HG03460 (cell line): ENCODE measurements around the gene SSTR5.
"Not testable (repeated sequence)": the region's sequence is repeated elsewhere in the genome, so short reads cannot be mapped to it uniquely, and the experiment has no call there.

ENCODE experiments used
- ATAC-seq: cut with Tn5 transposase; IDR thresholded peaks from one replicate; pipeline ENCODE4 v1.9.1; 2021; ENCODE audit not compliant: unreplicated experiment

The SSTR5 gene

DNA sequence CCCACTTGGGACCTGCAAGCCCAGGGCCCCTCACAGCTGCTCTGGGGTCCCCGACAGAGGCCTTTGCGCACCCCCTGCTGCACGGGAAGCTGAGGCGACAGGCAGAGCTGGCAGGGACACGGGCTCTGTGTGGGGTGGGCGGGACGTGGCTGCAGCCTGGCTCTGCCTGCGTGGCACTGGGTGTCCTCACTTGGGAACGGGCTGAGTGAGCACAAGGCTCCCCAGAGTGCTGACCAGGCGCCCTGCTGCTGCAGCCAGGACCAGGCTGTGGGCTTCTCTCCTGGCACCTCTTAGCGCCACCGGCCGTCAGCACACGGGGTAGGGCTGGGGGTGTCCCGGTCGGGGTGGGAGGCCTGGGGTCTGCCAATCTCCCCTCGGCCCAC lies 16.9 kb downstream of the SSTR5 start:
- no peak for ATAC-seq

GRCh38 chr16:1089822-1090619 lies 17.5 kb downstream of the SSTR5 start:
- ATAC-seq = no peak

DNA sequence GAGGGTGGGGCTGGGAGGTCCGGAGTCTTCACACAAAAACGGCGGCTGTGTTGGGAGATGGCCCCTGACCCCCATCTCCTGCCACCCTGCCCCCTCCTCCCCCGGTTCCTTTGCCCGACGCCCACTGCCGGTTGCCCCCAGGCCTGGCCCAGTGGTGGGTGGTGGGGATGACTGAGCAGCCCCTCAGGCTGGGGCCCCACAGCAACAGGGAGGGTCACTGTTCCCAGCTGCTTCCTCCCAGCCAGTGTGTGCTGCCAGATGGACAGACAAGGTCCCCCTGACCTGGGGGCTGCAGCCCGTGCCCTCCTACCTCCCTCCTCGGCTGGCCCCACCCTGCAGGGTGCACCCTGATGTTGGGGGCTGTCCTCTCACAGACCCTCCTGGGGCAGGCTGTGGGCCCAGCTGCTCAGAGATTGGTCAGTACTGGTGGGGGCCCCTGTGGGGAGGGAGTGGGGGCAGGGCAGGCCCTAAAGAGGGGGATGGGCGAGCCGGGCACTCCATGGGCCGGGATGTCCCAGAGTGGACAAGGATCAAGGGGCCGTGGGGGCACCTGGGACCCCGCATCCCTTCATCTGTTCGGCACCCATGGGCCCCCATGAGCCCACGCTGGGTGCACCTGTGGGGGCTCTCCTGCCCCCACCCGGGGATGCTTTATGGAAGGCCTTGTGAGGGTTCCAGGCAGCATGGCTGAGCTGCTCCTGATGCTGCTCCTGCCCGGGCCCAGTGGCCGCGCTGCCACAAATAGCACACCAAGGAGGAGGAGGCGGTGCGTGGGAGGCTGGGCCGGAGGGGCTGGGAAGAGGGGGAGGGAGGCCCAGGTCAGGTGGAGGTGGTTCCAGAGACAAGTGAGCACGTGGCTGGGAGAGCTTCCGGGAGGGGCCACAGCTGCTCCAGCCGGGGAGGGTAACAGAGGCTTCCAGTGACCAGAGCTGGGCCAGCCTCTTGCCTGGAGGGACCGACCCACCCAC lies 18.4 kb downstream of the SSTR5 start:
- ATAC-seq = no peak

DNA sequence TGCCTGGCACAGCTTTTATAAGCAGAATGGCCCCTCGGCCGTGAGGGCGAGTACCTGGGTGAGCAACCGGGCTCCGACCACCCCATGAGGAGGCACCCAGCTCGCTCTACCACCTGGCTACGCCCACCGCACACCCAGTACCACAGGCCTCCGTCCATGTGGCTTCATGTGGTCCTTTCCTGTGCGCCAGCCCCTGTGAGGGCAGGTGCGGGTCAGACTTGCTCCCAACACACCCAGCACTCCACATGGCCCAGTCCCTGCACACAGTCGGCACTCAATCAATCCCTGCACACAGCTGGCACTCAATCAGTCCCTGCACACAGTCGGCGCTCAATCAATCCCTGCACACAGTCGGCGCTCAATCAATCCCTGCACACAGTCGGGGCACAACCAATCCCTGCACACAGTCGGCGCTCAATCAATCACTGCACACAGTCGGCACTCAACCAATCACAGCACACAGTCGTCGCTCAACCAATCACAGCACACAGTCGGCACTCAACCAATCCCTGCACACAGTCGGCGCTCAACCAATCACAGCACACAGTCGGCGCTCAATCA lies 19.5 kb downstream of the SSTR5 start:
- ATAC-seq = no peak

GRCh38 chr16:1092685-1093283 lies 20.2 kb downstream of the SSTR5 start:
- not testable (repeated sequence) for ATAC-seq

DNA sequence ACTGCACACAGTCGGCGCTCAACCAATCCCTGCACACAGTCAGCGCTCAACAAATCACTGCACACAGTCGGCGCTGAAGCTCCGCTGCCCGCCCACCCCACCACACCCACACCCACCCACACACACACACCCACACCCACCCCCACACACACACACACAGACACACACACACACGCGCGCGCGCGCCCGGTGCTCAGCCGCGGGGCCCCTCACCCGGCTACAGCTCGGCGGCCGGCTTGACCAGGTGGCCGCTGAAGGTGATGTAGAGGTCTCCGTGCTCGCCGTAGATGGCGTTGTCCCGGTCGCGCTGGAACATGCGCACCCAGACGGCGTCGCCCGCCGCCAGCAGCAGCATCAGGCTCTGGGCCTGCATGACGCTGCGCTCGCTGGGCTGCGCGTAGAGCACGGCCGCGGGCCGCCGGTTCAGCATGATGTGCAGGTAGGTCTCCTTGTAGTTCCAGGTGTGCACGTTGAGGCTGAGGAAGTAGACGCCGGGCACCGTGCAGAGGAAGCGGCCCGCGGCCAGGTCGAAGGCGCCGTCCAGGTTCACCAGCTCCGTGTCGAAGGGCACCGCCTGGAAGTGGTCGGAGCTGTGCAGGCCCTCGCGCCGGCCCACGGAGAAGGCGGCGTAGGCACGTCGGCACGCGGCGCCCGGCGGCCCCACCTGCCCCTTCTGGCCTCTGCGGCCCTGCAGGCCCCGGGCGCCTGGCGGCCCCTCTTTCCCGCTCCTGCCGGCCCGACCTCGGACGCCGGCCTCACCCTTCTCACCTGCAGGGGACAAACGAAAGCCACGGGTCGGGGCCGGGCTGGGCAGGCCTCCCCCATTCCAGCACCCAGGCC lies 21.0 kb downstream of the SSTR5 start:
- no peak for ATAC-seq

DNA sequence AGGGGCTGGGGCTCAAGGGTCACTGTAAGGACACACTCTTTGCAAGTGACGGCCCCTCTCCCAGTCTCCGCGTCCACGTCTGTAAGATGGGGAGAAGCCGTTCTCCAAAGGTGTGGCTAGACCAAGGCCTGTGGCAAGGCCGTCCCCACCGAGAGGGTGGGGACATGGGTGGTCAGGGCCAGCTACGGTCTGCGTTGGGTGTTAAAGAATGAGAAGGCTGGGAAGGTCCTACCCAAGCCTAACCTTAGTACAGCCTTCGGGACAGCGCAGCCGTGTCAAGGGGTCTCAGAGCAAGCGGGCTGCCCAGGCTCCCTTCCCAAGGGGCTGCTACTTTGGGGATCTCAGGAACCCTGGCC lies 21.6 kb downstream of the SSTR5 start:
- no peak for ATAC-seq

DNA sequence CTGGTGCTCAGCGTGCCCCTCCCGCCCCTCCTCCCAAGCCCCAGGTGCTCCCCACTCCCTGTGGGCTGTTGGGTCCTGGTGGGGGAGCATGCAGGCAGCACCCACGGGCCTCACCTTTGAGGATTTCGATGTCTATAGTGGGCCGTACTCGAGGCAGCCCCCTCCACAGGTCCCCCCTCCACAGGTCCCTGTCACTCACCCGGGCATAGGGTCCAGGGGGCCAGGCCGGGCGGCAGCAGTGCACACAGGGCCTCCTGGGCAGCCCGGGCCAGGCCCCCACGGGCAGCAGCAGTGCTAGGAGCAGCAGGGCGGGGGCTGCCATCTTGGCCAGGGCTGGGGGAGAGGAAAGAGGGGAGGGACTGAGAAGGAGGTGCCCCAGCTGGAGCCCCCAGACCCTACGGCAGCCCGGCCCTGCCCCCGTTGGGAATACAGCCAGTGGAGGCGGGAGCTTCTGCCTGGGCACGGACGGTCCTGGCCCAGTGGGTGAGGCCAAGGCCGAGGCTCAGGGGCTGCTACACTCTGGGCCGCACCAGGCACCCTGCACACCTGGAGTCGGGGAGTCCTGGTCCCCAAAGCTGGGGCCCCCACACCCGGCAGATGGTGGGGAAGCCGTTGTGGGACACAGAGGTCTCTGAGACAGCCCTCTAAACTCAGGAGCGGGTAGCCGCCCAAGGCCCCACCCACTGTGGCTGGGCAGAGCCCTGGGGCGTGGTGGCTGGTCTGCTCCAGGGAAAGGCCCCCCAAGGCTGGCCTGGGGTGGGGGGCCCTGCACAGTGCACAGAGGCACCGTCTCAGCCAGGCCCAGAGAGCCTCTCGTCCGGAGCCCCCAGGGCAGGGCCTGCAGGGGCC lies 22.3 kb downstream of the SSTR5 start:
- no peak for ATAC-seq

- ATAC-seq = no peak
Observed at GRCh38 chr16:1095450-1096168, 23.1 kb downstream of the SSTR5 start.

DNA sequence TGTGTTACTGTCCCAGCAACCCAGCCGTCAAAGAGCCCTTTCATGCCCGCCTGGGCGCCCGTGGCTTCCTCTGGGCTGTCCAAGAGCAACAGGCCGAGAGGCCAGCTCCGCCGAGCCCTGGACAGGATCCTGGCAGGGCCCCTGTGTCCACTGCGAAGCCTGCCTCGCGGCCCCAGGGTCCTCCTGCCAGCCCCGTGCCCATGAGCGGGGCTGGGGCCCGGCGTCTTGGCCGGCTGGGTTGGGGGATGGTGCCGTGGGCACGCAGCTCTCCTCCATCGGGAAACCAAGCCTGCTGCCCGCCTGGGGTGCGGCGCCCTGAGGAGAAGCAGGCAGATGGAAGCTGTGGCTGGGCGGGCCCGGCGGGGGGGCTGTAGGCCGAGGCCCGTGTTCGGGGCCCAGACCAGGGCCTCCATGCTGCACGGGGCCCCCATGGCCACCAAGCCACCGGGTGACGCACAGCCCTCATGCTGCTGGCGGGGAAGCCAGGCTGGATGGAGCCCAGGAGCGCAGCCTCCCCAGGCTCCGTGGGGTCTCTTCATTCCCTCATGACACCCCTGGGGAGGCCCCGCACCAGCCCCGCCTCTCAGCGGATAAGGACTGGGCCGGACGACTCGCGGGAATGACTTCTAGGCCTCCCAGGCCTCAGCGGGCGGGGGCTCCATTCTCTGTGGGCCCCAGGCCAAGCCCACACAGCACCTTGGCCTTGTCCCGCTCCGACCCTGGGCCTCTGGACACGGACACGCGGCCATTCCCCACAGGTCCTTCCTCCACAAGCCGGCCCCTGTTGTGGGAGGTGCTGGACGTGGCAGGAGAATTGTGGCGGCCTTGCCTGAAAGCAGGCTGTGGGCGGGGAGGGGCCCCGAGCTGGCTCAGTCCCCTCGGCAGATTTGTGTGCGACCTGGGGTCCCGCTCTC lies 23.9 kb downstream of the SSTR5 start, which contains the start of gene C1QTNF8:
Gene C1QTNF8 (minus strand): TSS at position 76 of the 914 bp plus-strand sequence. CDS start 1,322 bp downstream, outside the sequence.
- ATAC-seq = no peak

GRCh38 chr16:1097156-1097555 lies 24.6 kb downstream of the SSTR5 start:
- no peak for ATAC-seq

DNA sequence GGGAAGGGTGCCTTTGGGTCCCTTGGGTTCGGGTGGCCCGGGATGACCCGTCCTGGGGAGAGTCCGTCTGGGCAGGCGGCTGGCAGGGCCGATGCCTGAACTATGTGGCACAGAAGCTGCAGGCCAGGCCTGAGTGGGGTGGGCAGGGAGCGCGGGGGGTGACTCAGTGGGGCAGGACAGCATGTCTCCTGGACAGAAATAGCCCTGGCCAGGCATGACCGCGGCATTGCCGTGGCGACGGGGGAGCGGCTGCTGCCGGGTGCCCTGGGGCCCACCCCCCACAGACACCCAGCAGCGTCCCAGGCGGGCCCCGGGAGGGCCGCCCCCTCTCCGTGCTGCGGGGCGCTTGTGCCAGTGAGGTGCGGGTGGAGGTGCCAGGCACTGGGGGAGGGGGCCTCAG lies 25.3 kb downstream of the SSTR5 start:
- ATAC-seq = no peak

DNA sequence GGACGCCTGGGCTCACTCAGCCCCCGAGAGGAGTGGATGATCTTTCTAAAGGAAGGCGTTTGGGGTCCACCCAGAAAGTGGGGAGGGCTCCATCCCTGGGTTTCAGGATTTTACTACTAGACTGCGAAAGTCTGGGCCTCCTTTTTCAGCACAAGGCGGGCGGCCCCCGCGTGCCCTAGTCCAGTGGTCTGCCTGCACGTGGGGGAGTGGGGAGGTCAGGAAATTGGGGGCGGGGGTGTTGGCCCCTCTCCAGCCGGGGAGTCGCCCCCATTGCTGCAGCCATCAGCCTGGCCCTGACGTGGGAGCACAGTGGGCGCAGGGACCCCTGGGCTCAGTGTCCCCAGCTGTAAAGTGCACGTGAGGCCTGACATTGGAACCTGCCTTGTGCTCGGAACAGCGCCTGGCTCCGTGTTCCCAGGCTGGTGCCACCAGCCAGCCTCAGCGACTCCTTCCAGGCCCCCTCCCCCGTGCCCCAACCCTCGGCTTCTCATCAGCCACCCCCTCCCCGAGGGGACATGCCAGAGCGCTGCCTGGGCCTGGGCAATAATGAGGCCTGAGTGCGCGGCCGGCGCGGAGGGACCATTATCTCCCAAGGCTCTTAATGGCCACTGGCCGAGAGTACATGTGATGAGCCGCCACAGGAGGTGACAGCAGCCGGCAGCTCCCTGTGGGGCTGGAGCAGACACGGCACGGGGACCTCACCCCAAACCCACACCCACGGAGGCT lies 25.9 kb downstream of the SSTR5 start:
- ATAC-seq = no peak

DNA sequence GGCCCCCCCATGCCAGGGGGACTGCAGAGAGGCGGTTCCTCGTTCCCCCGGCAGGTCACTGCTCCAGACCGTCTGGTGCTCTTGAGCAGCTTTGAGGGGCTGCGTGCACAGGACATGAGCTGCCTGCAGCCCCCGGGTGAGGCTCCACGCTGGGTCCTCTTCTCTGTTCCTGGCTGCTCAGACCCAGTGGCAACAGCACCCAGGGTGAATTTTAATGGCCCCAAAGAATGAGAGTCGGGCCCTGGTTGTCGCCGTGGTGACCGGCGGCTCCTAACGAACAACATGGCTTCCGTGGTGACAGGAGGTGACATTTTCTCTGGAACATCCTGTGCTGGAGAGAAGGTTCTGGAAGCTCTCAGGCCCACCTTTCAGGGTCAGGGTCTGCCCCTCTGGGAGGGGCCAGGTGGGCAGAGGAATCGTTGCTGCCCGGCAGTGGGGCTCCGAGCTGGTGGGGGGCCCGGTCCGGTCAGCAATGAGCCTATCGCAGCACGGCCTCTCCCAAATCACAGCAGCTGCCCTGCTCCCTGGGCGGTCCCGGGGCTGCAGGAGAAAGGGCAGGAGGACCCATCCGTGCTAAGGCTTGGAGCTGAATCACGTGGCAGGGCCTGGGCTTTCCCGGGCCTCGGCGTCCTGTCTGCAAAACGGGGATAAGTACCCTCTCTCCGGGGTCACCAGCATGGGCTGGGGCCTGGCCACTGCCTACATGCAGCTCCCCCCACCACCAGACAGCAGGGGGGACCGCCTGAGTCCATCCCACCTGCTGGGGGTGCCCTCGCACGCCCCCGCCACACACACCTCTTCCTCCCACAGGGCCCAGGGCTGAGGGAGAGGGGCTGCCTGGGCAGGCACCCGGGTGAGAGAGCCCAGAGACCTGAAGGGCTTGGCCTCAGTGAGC lies 26.9 kb downstream of the SSTR5 start:
- no peak for ATAC-seq

DNA sequence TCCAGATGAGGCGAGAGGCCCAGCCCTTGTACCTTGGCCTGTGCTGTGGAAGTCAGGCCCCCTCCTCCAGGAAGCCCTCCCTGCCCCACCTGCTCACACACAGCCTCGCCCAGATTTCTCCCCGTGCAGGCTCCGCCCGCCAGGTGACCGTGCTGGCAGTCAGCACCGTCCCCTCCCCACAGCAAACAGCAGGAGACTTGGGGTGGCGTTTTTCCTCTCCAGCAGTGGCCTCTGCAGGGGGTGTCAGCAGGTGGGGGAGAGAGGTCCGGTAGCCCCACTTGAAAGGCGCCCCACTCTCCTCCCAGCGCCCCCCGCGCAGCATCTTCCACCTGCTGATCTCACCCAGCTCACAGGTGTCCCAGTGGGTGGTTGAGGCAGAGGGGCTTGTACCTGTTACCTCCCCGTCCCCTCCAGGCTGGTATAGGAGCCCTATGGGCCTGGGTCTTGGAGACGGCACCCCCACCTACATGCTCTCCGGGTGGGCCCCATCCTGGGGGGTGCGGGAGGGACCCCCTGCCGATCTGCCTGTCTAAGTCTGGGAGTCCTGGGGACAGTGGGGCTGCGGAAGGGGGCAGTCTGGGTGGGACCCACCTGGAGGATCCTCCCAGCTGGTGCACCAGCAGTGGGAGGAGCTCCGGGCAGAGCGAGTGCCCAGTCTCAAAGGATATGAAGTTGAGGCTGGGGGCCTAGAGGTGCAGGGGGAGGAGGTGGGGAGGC lies 27.7 kb downstream of the SSTR5 start:
- no peak for ATAC-seq
